Measurements from ENCODE around the gene CBFA2T2.
"Not testable (repeated sequence)": the region's sequence is repeated elsewhere in the genome, so short reads cannot be mapped to it uniquely, and the experiment has no call there.

CBFA2T2 gene

GRCh38 chr20:33508015-33508414, 18.1 kb downstream of the CBFA2T2 start:
- not testable (repeated sequence) for DNase-seq

- DNase-seq: not testable (repeated sequence)
These were observed 19.2 kb downstream of the CBFA2T2 start for GRCh38 chr20:33509057-33509456.

GRCh38 chr20:33511876-33512275, 22.0 kb downstream of the CBFA2T2 start:
- not testable (repeated sequence) for DNase-seq

DNA sequence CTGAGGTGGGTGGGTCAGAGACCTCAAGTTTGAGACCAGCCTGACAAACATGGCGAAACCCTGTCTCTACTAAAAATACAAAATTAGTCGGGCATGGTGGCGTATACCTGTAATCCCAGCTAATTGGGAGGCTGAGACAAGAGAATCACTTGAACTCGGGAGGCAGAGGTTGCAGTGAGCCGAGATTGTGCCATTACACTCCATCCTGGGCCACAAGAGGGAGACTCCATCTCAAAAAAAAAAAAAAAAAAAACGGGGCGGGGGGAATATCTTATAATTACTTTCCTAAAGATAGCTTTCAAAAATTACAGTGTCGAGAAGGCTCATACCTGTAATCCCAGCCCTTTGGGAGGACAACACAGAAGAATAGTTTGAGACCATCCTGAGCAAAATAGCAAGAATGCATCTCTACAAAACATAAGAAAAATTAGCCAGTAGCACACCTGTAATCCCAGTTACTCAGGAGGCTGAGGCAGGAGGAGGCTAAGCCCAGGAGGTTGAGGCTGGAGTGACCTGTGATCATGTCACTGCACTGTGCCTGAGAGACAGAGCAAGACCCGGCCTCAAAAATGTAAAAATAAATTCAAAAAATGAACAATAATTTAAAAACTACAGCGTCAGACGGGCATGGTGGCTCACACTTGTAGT, 25.8 kb downstream of the CBFA2T2 start:
- DNase-seq: no peak

GRCh38 chr20:33516882-33517281, 27.0 kb downstream of the CBFA2T2 start:
- no peak for DNase-seq

DNA sequence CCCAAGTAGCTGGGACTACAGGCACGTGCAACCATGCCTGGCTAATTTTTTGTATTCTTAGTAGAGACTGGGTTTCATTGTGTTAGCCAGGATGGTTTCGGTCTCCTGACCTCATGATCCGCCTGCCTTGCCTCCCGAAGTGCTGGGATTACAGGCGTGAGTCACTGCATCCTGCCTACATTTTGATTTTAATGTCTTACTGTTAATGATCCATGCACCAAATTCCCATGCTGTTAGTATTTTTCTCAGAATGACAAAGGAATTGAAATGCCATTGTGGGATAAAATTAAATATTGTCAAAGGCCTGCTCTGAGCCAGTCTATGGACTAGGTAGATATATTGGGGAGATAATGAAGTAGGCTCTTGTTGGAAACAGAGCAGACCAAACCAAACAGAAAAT, 28.2 kb downstream of the CBFA2T2 start:
- DNase-seq: no peak

- DNase-seq: no peak
These were observed 31.6 kb downstream of the CBFA2T2 start for GRCh38 chr20:33521461-33521860.

DNA sequence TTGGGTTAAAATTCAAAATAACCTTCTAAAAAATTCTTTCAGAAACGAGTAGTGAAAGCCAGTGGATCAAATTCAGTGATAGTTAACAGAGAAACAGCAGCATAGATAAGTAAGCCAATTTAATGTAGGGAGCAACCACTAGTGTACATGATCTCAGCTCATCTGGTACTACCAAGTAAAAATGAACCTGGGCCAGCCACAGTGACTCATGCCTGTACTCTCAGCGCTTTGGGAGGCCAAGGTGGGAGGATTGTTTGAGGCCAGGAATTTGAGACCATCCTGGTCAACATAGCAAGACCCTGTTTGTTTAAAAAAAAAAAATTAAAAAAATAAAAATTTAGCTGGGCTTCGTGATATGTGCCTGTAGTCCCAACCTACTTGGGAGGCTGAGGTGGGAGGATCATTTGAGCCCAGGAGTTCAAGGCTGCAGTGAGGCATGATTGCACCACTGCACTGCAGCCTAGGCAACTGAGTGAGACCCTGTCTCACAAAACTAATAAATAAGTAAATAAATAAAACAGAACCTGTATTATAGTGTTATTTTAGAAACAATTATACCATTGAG, 32.4 kb downstream of the CBFA2T2 start:
- DNase-seq: no peak

DNA sequence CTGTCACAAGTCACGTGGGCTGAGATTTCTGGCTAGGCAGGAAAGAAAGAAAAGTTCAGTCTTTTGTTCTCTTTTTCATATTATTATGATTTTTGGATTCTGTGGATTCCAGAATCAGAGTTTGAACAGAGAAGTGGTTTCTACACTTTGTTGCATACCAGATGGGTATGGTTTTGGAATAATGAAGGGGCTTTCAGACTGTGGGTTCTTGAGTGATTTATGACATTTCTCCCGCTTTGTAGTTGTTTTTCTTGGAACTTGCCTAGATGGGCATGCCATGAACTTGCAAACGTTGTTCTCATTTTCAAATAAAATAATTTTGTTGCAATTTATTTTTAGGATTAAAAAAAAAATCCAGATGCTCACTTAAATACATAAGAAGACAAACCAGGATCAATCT, 34.4 kb downstream of the CBFA2T2 start:
- no peak for DNase-seq

GRCh38 chr20:33526769-33527168, 36.9 kb downstream of the CBFA2T2 start:
- no peak for DNase-seq

DNA sequence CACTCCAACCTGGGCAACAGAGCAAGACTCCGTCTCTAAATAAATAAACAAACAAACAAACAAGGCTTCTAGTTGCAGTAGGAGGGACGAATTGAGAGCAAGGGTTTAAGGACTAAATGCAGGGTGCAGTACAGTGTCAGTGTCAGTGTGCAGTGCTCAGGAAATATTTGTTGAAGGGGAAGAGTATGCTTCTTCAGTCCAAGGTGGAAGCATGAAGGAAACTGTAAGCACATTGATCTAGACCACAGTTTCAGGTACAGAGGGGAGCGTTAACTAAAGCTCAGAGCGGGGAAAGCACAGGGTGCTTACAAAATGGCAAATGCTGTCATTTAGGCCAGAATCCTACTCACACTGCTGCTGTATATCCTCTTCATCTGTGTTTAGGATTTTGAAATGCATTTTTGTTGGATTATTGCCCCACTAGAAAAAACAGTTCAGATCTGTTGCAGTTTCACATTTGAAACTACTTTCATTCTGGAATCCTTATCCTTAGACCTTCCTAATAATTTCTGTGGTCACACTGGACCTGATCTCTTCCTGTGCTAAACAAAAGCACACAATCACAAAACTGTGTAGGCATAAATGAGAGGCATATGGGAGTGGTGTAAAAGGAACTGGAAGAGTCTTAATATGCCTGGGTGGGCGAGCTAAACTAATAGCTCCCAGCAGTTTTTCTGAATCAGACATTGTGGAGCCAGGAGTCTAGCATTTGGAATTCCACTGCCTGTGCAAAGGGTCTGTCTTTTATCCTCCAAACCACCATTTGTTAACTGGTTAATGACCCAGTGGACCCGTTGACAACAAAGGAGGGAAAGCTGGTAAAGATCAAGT, 41.4 kb downstream of the CBFA2T2 start:
- DNase-seq: no peak

DNA sequence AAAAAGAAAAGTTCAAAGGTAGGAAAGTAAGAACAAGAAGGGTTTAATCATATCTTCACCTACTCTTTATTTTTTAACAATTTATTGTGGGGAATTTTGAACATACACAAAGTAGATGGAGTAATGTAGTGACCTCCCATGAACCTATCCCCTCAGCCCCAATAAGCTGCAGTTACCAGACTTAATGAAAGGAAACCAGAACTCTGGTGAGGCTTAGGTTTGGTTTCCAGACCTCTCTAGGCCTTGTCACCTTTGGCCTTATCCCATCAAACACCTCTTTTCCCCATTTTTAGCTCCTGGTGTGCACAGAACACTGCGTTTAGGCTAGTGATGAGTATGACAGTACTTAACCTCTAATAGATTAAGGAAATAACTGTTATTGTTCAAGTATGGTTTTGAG, 42.0 kb downstream of the CBFA2T2 start:
- no peak for DNase-seq

GRCh38 chr20:33532753-33533459, 43.0 kb downstream of the CBFA2T2 start:
- no peak for DNase-seq

DNA sequence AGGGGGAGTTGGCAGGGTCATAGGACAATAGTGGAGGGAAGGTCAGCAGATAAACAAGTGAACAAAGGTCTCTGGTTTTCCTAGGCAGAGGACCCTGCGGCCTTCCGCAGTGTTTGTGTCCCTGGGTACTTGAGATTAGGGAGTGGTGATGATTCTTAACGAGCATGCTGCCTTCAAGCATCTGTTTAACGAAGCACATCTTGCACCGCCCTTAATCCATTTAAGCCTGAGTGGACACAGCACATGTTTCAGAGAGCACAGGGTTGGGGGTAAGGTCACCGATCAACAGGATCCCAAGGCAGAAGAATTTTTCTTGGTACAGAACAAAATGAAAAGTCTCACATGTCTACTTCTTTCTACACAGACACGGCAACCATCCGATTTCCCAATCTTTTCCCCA, 45.8 kb downstream of the CBFA2T2 start:
- not testable (repeated sequence) for DNase-seq

GRCh38 chr20:33537608-33538007, 47.7 kb downstream of the CBFA2T2 start:
- no peak for DNase-seq

- no peak for DNase-seq
These were observed 49.2 kb downstream of the CBFA2T2 start for GRCh38 chr20:33539129-33539528.

- DNase-seq: no peak
These were observed 50.5 kb downstream of the CBFA2T2 start for GRCh38 chr20:33540427-33540826.

DNA sequence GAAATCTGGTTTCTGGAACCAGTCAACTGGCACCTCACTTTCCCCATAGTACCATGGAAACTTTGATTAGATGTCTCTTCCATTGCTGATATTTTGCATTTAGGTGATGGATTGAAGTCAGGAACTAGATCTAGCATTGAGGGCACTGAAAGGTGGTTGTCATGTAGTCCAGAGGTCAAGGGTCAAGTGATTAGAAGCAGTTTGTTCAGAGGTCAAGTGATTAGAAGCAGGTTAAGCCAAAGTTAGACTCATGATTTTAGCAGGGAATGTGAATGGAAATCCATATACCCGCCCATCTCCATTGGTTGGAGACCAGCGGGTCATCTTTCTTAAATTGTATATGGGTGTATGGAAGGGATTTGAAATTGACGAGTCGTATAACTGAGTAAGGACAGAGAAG, 51.2 kb downstream of the CBFA2T2 start:
- DNase-seq: no peak

- no peak for DNase-seq
These were observed 51.9 kb downstream of the CBFA2T2 start for GRCh38 chr20:33541797-33542196.

GRCh38 chr20:33545763-33546162, 55.9 kb downstream of the CBFA2T2 start:
- no peak for DNase-seq

GRCh38 chr20:33549229-33549999, 59.5 kb downstream of the CBFA2T2 start:
- no peak for DNase-seq

GRCh38 chr20:33551778-33552177, 61.9 kb downstream of the CBFA2T2 start:
- no peak for DNase-seq

DNA sequence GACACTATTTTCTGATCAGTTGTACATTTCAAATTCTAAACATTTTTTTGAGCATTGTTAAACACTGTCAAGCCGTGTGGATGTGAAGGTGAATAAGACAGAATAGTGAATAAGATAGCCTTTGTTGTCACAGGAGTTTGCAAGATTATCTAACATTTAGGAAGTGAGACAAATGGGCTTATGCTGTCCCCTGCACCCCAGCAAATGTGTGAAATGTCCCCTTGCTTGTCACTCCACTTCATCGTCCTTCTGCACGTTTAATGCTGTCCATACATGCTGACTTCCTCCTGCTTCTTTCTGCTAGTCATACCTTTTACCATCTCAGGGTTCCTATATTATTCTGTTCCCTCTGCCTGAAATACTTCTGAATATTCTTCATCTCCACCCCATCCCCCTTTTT, 62.6 kb downstream of the CBFA2T2 start:
- no peak for DNase-seq

Measured in cortex of kidney (tissue), 1 donor.